Activated CD4-positive, alpha-beta memory T cell treated with anti-CD3 and anti-CD28 coated beads for 36 hours (primary cell): ENCODE measurements around the gene GP2. TPM values are rescaled to one million over a fixed set of nuclear protein-coding genes. Genes with fewer than 3 reads are reported as not detected.

Experiments used
- CTCF ChIA-PET: fragments of 350-600 bp; sonication (Branson Sonifier 250); formaldehyde crosslinking; loops from one replicate; lab custom pipeline; 2021; ENCODE audit warnings: antibody characterized with exemption, inconsistent platforms; lab: Charles Lee
- POLR2A ChIA-PET: fragments of 350-600 bp; sonication (Branson Sonifier 250); formaldehyde crosslinking; loops from one replicate; lab custom pipeline; 2021; ENCODE audit warnings: antibody characterized with exemption; lab: Charles Lee
- DNase-seq: peaks from one replicate; pipeline ENCODE4 v3.0.0-alpha.2; 2020
- H3K27ac Mint-ChIP-seq: one replicate; pipeline ENCODE4 v1.8.0; 2021; ENCODE audit warnings: mixed read lengths
- H3K27me3 Mint-ChIP-seq: one replicate; pipeline ENCODE4 v1.8.0; 2021; ENCODE audit warnings: mixed read lengths
- H3K36me3 Mint-ChIP-seq: one replicate; pipeline ENCODE4 v1.8.0; 2021; ENCODE audit warnings: mixed read lengths
- H3K4me1 Mint-ChIP-seq: one replicate; pipeline ENCODE4 v1.8.0; 2021; ENCODE audit warnings: low read depth, mixed read lengths
- H3K4me3 Mint-ChIP-seq: one replicate; pipeline ENCODE4 v1.8.0; 2021; ENCODE audit warnings: mild to moderate bottlenecking, mixed read lengths
- H3K9me3 Mint-ChIP-seq: one replicate; pipeline ENCODE4 v1.8.0; 2021; ENCODE audit warnings: mixed read lengths
- intact Hi-C: fragments of 100-400 bp; cut with micrococcal nuclease; formaldehyde crosslinking; loops from one replicate; pipeline ENCODE4 v1.15.1; 2023
- total RNA-seq, 2 experiments: library from RNA; stranded (reverse); gene quantifications; one replicate each; pipeline ENCODE4 v1.2.3, GENCODE V29; 2021

GP2 gene
- total RNA-seq, 2 experiments from 2014 or later, result not detected

GRCh38 chr16:20301840-20302239 is 25.5 kb downstream of the GP2 start:
- H3K36me3 Mint-ChIP-seq, result no peaks in the 10 kb centered on the region
- ChIA-PET POLR2A (no interaction called here), CTCF (interaction anchor here (2.4 to 6.0 kb wide), 2 partner anchors 394 to 402 kb away, joined by 14 to 64 read pairs; no protein-coding TSS in a partner anchor)
- no peak for DNase-seq
- H3K4me3 Mint-ChIP-seq, result no peak overlapping the region
- H3K27me3 Mint-ChIP-seq, result peaks cover 4% of the 10 kb centered on the region
- no peaks in the 10 kb centered on the region for H3K4me1 Mint-ChIP-seq
- intact Hi-C loops, result no loop called here
- H3K9me3 Mint-ChIP-seq, result no peaks in the 10 kb centered on the region
- H3K27ac Mint-ChIP-seq, result no peak overlapping the region

- Mint-ChIP-seq H3K4me1 (no peaks in the 10 kb centered on the region), H3K36me3 (no peaks in the 10 kb centered on the region), H3K27ac (no peak overlapping the region), H3K4me3 (no peak overlapping the region), H3K9me3 (no peaks in the 10 kb centered on the region), H3K27me3 (peaks cover 4% of the 10 kb centered on the region)
- ChIA-PET CTCF (interaction anchor here (0.6 to 6.0 kb wide), 20 partner anchors 8 to 401 kb away, joined by 3 to 64 read pairs (median 3); no protein-coding TSS in a partner anchor), POLR2A (no interaction called here)
- intact Hi-C loops, result loop anchor here (1.0 kb wide), 1 partner anchor 393 kb away; no protein-coding TSS in a partner anchor
- DNase-seq, result peak; percentile 52
These were observed 26.8 kb downstream of the GP2 start for GRCh38 chr16:20300312-20301097.

- peaks cover 4% of the 10 kb centered on the region for H3K27me3 Mint-ChIP-seq
- DNase-seq, result no peak
- no peak overlapping the region for H3K4me3 Mint-ChIP-seq
- H3K4me1 Mint-ChIP-seq, result no peaks in the 10 kb centered on the region
- H3K36me3 Mint-ChIP-seq, result no peaks in the 10 kb centered on the region
- H3K9me3 Mint-ChIP-seq, result no peaks in the 10 kb centered on the region
- CTCF ChIA-PET, result interaction anchor here (1.9 to 6.0 kb wide), 4 partner anchors 10 to 390 kb away, joined by 5 to 64 read pairs (median 16); no protein-coding TSS in a partner anchor
- intact Hi-C loops, result no loop called here
- no peak overlapping the region for H3K27ac Mint-ChIP-seq
- POLR2A ChIA-PET, result no interaction called here
These were observed 28.9 kb downstream of the GP2 start for GRCh38 chr16:20298452-20298851.

- POLR2A ChIA-PET, result no interaction called here
- Mint-ChIP-seq H3K4me3 (no peak overlapping the region), H3K4me1 (no peaks in the 10 kb centered on the region), H3K27me3 (peaks cover 2% of the 10 kb centered on the region), H3K9me3 (no peaks in the 10 kb centered on the region), H3K27ac (no peak overlapping the region), H3K36me3 (no peaks in the 10 kb centered on the region)
- intact Hi-C loops, result no loop called here
- CTCF ChIA-PET, result interaction anchor here (0.6 to 2.3 kb wide), 4 partner anchors 9 to 620 kb away, joined by 3 to 8 read pairs (median 4); no protein-coding TSS in a partner anchor
- DNase-seq, result no peak
These were observed 35.8 kb downstream of the GP2 start for GRCh38 chr16:20291208-20292206.

- Mint-ChIP-seq H3K4me1 (no peaks in the 10 kb centered on the region), H3K27me3 (peaks cover 2% of the 10 kb centered on the region), H3K9me3 (no peaks in the 10 kb centered on the region), H3K27ac (no peak overlapping the region), H3K36me3 (no peaks in the 10 kb centered on the region), H3K4me3 (no peak overlapping the region)
- ChIA-PET CTCF (interaction anchor here (1.5 to 1.6 kb wide), 2 partner anchors 11 to 391 kb away, joined by 3 to 4 read pairs; no protein-coding TSS in a partner anchor), POLR2A (no interaction called here)
- DNase-seq, result no peak
- intact Hi-C loops, result no loop called here
These were observed 37.7 kb downstream of the GP2 start for GRCh38 chr16:20289571-20289970.

- intact Hi-C loops, result no loop called here
- Mint-ChIP-seq H3K27ac (no peak overlapping the region), H3K36me3 (no peaks in the 10 kb centered on the region), H3K4me3 (no peak overlapping the region), H3K27me3 (peaks cover 3% of the 10 kb centered on the region), H3K9me3 (no peaks in the 10 kb centered on the region), H3K4me1 (no peaks in the 10 kb centered on the region)
- ChIA-PET POLR2A (no interaction called here), CTCF (interaction anchor here (0.9 kb wide), 1 partner anchor 14 kb away, joined by 3 read pairs; no protein-coding TSS in a partner anchor)
- DNase-seq, result no peak
These were observed 41.3 kb downstream of the GP2 start for GRCh38 chr16:20285993-20286499.

- no peak overlapping the region for H3K4me3 Mint-ChIP-seq
- no peaks in the 10 kb centered on the region for H3K9me3 Mint-ChIP-seq
- H3K4me1 Mint-ChIP-seq, result no peaks in the 10 kb centered on the region
- POLR2A ChIA-PET, result no interaction called here
- H3K27me3 Mint-ChIP-seq, result peaks cover 7% of the 10 kb centered on the region
- intact Hi-C loops, result no loop called here
- CTCF ChIA-PET, result no interaction called here
- no peak overlapping the region for H3K27ac Mint-ChIP-seq
- H3K36me3 Mint-ChIP-seq, result no peaks in the 10 kb centered on the region
- no peak for DNase-seq
These were observed 47.1 kb downstream of the GP2 start for GRCh38 chr16:20280259-20280658.

- Mint-ChIP-seq H3K27ac (no peak overlapping the region), H3K9me3 (no peaks in the 10 kb centered on the region), H3K4me3 (no peak overlapping the region), H3K27me3 (no peaks in the 10 kb centered on the region), H3K4me1 (no peaks in the 10 kb centered on the region), H3K36me3 (no peaks in the 10 kb centered on the region)
- intact Hi-C loops, result no loop called here
- ChIA-PET POLR2A (no interaction called here), CTCF (interaction anchor here (1.4 kb wide), 1 partner anchor 364 kb away, joined by 3 read pairs; no protein-coding TSS in a partner anchor)
- DNase-seq, result no peak
These were observed 55.4 kb downstream of the GP2 start for GRCh38 chr16:20271893-20272292.

GRCh38 chr16:20268409-20268808 is 58.9 kb downstream of the GP2 start:
- no peak overlapping the region for H3K4me3 Mint-ChIP-seq
- no peaks in the 10 kb centered on the region for H3K4me1 Mint-ChIP-seq
- ChIA-PET CTCF (no interaction called here), POLR2A (no interaction called here)
- no peaks in the 10 kb centered on the region for H3K27me3 Mint-ChIP-seq
- H3K9me3 Mint-ChIP-seq, result no peaks in the 10 kb centered on the region
- DNase-seq, result no peak
- H3K36me3 Mint-ChIP-seq, result no peaks in the 10 kb centered on the region
- H3K27ac Mint-ChIP-seq, result no peak overlapping the region
- intact Hi-C loops, result no loop called here

- intact Hi-C loops, result no loop called here
- no peaks in the 10 kb centered on the region for H3K36me3 Mint-ChIP-seq
- CTCF ChIA-PET, result no interaction called here
These were observed 62.3 kb downstream of the GP2 start for GRCh38 chr16:20265019-20265418.

GRCh38 chr16:20263138-20263855 is 64.0 kb downstream of the GP2 start:
- H3K36me3 Mint-ChIP-seq, result no peaks in the 10 kb centered on the region
- no peak overlapping the region for H3K4me3 Mint-ChIP-seq
- intact Hi-C loops, result no loop called here
- ChIA-PET CTCF (interaction anchor here (1.8 kb wide), 1 partner anchor 356 kb away, joined by 6 read pairs; no protein-coding TSS in a partner anchor), POLR2A (no interaction called here)
- H3K4me1 Mint-ChIP-seq, result no peaks in the 10 kb centered on the region
- no peak for DNase-seq
- peaks cover 3% of the 10 kb centered on the region for H3K27me3 Mint-ChIP-seq
- no peak overlapping the region for H3K27ac Mint-ChIP-seq
- H3K9me3 Mint-ChIP-seq, result peaks cover 3% of the 10 kb centered on the region

More at GRCh38 chr16:20265019-20265418, 62.3 kb downstream of the GP2 start:
- Mint-ChIP-seq H3K27me3 (peaks cover 1% of the 10 kb centered on the region), H3K27ac (no peak overlapping the region), H3K4me1 (no peaks in the 10 kb centered on the region), H3K9me3 (no peaks in the 10 kb centered on the region), H3K4me3 (no peak overlapping the region)
- POLR2A ChIA-PET, result no interaction called here
- no peak for DNase-seq
